GM19438 (cell line): ENCODE results near the gene STOML1.
"Not testable (repeated sequence)": the region's sequence is repeated elsewhere in the genome, so short reads cannot be mapped to it uniquely, and the experiment has no call there.

Source experiments
- ATAC-seq: cut with Tn5 transposase; IDR thresholded peaks from one replicate; pipeline ENCODE4 v1.9.1; 2021; ENCODE audit warnings: low read depth; ENCODE audit not compliant: unreplicated experiment

Gene STOML1

DNA sequence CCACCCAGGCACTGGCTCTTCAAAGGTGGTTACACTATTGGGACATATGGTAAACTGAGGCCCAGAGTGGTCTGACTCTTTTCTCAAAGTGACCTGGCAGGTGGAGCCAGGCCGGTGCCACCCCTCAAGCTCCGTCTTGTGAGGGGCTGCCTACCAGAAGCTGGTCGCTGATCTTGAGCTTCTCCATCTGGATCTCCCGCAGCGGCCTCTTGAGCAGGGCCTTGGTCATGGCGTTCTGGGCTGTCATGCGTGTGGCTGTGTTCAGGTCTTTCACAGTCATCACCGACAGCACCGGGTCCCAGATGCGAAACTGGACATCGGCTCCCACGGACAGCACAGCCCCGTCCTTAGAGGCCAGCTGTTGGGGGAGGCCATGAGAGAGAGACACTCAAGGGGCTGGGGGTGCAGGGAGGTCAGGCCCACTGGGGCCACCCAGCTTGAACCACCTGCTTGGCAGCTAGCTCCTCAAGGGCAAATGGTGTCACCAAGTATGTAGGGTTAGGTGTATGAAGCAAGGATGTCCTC, 3.6 kb downstream of the STOML1 start:
- no peak for ATAC-seq

DNA sequence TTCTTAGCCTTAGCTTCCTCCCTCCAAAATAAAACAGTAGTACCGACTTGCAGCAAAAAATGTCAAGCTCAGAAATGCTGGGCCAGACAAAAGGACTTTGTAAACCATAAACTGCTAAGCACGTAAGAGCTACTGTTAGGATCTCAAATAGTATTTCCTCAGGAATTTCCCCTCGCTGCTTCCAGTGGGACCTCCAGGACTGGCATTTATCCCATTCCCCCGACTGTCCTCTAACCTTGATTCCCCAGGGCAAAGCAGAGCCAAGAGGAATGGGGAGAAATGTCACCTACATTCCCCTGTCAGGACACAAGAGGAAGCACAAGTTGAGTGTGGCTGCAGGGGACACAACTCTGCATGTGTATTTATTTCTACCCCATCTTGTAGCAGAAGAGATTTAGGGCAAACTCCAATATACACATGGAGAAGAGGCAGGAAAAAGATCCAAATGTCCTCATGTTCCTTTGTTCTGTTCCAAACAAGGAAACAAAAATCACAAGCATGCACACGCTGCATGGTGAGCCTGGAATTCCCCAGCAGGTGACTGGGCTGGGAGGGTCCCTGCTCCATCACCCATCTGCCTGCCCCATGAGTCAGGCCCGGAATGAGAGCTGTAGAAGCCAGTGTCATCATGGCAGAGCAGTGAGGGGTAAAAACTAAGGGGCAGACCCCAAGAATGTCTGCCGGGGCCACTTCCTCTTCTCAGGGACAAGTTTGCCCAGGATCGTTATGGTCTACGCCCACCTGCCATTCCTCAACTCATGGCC, 4.2 kb downstream of the STOML1 start:
- no peak for ATAC-seq

DNA sequence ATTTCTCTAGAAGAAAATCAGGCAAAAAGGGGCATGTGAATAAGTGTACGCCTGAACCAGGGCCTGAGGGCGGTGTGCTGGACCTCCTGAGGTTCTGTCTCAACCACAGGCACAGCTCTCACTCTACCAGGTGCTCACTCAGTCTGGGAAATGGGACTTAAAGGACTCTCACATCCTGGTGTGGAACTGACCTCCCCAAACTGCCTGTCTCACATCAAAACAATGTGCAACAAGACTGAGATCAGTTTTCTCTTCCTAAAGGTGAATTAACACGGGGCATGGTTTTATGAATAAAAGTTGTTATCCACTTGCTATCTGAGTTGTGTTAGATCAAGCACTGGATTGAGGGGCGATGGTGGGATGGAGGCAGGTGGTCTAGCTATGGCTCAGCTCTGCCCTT, 4.8 kb downstream of the STOML1 start:
- no peak for ATAC-seq

DNA sequence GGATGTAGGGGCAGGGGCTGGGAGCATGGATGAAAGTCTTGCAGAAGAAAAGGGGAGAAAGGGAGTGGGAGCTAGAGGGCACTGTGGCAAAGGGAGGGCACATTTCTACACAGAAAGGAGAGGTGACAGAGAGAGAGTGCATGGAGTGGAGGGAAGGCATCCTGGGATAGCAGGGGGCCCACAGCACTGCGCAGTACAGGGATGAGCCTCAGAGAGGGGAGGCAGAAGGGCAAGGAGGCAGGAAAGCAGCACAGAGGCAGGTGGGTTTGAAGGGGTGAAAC, 5.4 kb downstream of the STOML1 start:
- no peak for ATAC-seq

- no peak for ATAC-seq
These were observed 5.9 kb downstream of the STOML1 start for GRCh38 chr15:73986055-73986775.

- no peak for ATAC-seq
These were observed 6.8 kb downstream of the STOML1 start for GRCh38 chr15:73985101-73985873.

GRCh38 chr15:73984208-73984979, 7.7 kb downstream of the STOML1 start:
- ATAC-seq = no peak

DNA sequence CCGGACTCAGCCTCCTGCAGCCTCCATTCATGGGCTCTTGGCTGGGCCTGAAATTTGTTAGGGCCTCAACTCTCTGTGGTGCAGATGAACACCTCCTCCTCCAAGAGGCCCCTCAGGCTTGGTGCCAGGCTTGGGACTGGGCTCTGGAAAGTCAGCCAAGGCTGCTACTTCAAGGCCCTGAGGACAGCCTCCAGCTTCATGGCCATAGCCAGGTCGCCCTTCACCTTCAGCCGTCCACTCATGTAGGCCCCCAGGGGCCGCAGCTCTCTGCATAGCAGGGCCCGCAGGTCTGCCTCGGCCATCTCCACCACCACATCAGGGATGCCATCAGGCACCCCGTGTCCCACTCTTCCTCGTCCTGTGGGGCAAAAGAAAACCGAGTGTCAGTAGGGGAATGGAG, 8.3 kb downstream of the STOML1 start:
- no peak for ATAC-seq

DNA sequence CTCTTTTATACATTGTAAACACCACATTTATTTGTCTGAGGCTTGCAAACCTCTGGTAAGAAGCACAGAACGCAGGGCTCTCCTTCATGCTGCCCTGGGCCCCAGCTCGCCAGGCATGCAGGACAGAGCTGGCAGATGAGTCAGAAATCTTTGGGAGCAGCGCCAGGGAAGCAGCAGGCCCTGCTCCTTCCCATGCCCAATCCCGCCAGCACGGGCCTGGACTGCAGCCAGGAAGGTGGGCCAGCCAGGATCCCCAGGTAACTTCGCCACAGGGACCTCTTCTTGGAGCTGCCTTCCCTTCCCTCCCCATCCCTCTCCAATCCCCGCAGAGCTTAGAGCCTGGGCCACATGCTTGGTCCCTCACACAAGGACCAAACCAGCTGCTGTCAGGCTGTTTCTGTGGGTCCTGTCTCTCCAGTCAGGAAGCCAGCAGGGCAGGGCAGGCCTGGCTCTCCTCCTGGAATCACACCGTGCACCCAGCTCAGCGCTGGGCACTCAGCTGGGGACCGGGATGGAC, 8.8 kb downstream of the STOML1 start:
- no peak for ATAC-seq

DNA sequence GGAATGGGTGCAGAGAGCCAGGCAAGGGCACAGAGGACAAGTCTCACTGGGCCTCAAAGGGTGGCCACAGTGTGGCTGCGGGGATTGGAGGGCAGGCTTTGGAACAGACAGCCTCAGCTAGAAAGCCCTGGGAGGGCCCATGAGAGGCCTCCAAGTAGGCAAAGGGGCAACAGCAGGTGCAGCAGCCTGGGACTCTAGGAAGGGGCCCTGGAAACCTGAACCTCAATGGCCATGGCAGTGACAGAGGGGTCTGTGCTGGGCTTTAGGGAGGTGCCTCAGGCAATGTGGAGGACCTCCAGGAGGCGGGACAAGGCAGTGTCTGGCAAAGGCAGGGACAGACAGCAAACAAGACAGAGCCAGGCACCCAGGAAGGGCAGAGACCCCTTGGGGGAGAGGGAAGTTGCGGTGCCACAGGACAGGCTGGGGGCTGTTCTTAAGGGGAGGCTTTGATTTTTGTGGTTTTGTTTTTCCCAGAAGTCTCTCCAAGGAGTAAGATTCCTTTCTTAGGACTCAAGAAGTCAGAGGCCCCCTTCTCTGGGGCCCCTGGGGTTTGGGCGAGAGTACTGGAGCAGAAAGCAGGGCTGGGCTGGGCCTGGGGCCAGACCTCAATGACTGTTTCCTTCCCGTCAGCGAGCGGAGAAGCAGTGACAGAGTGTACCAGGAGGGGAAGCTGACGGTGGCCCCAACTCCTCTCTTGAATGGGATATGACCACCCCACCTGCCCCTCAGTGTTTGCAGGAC, 9.7 kb downstream of the STOML1 start:
- peak; percentile 73 for ATAC-seq

DNA sequence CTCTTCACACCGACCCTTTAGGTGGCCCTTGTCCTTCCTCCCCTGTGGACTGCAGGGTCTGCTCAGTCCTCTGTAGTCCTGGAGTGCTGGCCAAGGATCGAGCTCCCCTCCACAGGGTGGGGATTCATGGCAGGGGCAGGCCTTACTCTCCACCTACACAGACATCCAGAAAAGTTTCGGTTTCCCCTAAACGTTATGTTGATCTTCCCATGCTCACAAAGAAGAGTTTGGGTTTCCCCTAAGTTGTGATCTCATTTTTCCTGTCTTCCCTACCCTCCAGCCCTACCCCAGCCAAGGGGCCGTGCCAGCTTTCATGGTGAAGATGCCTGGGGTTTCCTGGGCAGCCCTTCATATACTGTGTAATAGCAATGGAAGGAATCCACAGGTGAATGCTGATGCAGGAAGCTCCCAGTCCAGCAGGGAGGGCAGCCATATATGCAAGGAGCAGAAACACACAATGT, 10.3 kb downstream of the STOML1 start:
- ATAC-seq = no peak

DNA sequence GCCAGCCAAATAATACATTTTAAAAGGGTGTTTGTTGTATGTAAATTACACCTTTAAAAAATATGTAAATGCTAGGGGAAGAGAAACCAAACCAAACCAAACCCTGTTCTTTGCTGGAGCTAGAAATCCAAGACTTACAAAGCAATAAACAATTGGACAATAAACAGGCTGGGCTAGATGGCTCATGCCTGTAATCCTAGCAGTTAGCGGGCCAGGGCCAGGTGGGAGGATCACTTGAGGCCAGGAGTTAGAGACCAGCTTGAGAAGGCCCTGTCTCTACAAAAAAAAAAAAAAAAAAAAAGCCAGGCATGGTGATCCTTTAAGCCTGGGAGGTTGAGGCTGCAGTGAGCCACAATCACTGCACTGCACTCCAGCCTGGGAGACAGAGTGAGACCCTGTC, 12.5 kb downstream of the STOML1 start:
- no peak for ATAC-seq

- no peak for ATAC-seq
These were observed 13.2 kb downstream of the STOML1 start for GRCh38 chr15:73978896-73979295.

GRCh38 chr15:73975440-73976125, 16.5 kb downstream of the STOML1 start:
- not testable (repeated sequence) for ATAC-seq

DNA sequence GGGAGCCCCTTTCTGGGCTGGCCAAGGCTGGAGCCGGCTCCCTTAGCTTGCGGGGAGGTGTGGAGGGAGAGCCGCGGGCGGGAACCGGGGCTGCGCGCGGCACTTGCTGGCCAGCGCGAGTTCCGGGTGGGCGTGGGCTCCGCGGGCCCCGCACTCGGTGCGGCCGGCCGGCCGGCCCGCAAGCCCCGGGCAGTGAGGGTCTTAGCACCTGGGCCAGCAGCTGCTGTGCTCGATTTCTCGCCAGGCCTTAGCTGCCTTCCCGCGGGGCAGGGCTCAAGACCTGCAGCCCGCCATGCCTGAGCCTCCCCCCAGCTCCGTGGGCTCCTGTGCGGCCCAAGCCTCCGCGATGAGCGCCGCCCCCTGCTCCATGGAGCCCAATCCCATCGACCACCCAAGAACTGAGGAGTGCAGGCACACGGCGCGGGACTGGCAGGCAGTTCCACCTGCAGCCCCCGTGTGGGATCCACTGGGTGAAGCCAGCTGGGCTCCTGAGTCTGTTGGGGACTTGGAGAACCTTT, 18.4 kb downstream of the STOML1 start:
- ATAC-seq = not testable (repeated sequence)

DNA sequence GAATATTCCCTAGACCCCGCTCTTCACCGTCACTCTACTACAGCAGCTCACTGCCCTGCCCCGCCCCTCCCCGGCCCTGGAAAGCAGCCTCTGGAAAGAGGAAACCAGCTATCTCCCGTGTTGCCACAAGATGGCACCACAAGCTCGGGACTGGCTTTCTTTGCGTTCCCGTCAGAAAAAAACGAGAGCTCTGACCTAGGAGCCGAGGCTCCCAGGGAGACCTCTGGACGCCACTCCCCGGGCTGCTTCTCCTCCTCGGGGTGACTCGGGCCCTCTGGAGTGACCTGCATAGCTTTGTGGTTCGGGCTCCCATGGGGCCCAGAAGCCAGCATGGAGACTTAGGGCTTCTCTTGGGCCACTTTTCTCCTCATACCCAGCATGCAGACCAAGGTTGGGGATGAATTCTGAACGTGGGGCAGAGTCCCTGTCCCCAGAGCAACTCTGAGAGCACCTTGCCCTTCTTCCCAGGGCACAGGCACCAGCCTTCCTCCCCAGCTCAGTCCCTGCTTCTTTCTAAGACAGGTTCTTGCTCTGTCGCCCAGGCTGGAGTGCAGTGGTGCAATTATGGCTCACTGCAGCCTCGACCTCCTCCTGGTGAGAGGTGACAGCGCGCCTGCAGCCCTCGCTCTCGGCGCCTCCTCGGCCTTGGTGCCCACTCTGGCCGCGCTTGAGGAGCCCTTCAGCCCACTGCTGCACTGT, 19.0 kb downstream of the STOML1 start:
- no peak for ATAC-seq

GRCh38 chr15:73969151-73969759, 22.8 kb downstream of the STOML1 start:
- no peak for ATAC-seq

DNA sequence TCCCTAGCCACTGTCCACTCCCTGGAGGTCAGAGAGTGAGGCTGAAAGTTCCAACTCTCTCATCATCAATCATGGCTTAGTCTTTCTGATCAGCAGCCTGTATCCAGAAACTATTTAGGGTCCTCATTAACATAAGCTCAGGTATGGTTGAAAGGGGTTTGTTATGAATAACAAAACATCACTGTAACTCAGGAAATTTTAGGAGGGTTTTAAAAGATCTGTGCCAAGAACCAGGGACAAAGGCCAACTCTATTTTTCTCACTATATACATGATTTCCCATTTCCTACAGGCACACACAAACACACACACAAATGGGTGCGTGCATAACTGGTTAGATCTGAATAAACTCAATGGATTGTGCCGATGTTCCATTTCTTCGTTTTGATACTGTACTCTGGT, 23.6 kb downstream of the STOML1 start:
- no peak for ATAC-seq
